Measurements from ENCODE around the gene DEFB132. TPM values are rescaled to one million over a fixed set of nuclear protein-coding genes. Genes with fewer than 3 reads are reported as not detected.
"Not testable (repeated sequence)": the region's sequence is repeated elsewhere in the genome, so short reads cannot be mapped to it uniquely, and the experiment has no call there.

DEFB132 gene
- total RNA-seq, 1 donor = not detected

DNA sequence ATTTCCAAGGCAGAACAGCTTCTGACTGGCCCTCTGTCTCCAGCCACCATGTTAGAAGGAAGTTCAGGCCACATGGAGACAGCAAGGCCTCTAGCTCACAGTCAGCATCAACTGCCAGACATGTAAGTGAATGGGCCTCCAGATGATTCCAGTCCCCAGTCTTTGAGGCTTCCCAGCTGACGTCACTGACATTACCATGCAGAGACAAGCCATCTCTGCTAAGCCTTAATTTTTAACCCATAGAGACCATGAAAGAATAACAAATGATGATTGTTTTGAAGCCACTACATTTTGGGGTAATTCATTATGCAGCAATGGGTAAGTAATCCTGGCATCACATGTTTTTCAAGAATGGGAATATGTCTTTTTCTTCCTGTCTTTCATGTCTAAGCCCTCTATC lies 41.7 kb upstream of the DEFB132 start:
- no peak overlapping the region for H3K27ac ChIP-seq (ENCODE audit: low read depth, low read length)
- no peak overlapping the region for H3K4me3 ChIP-seq (ENCODE audit: insufficient read depth, low read length)
- H3K79me2 ChIP-seq (ENCODE audit: insufficient read depth, low read length) = no peaks in the 10 kb centered on the region
- no peak for DNase-seq (ENCODE audit: insufficient read length, low spot score, missing footprints)
- H3K36me3 ChIP-seq (ENCODE audit: insufficient read depth, low read length) = no peaks in the 10 kb centered on the region
- H4K20me1 ChIP-seq (ENCODE audit: insufficient read depth, low read length) = no peaks in the 10 kb centered on the region
- H3K4me1 ChIP-seq (ENCODE audit: insufficient read depth, low read length) = no peaks in the 10 kb centered on the region
- no peak overlapping the region for H2AFZ ChIP-seq (ENCODE audit: low read length)
- no peak for TF ChIP-seq CTCF (IDR thresholded peaks at IDR 0.05; ENCODE audit: extremely low read depth, low read depth, low read length)
- H3K4me2 ChIP-seq (ENCODE audit: insufficient read depth, low read length) = no peak overlapping the region
- peaks cover 11% of the 10 kb centered on the region for H3K27me3 ChIP-seq (ENCODE audit: insufficient read depth, low read length)
- no peaks in the 10 kb centered on the region for H3K9me3 ChIP-seq (ENCODE audit: low read depth, low read length)

- Histone ChIP-seq H3K27ac (ENCODE audit: low read depth, low read length) (no peak overlapping the region), H3K36me3 (ENCODE audit: insufficient read depth, low read length) (no peaks in the 10 kb centered on the region), H3K4me1 (ENCODE audit: insufficient read depth, low read length) (no peaks in the 10 kb centered on the region), H3K27me3 (ENCODE audit: insufficient read depth, low read length) (peaks cover 3% of the 10 kb centered on the region), H2AFZ (ENCODE audit: low read length) (no peak overlapping the region), H3K4me2 (ENCODE audit: insufficient read depth, low read length) (no peak overlapping the region), H3K9me3 (ENCODE audit: low read depth, low read length) (no peaks in the 10 kb centered on the region), H4K20me1 (ENCODE audit: insufficient read depth, low read length) (no peaks in the 10 kb centered on the region), H3K4me3 (ENCODE audit: insufficient read depth, low read length) (no peak overlapping the region), H3K79me2 (ENCODE audit: insufficient read depth, low read length) (no peaks in the 10 kb centered on the region)
- no peak for DNase-seq (ENCODE audit: insufficient read length, low spot score, missing footprints)
- TF ChIP-seq CTCF (IDR thresholded peaks at IDR 0.05; ENCODE audit: extremely low read depth, low read depth, low read length) = no peak
Measured at GRCh38 chr20:217266-217665, 40.3 kb upstream of the DEFB132 start.

- DNase-seq (ENCODE audit: insufficient read length, low spot score, missing footprints) = peak; percentile 22
- no peak overlapping the region for H3K27ac ChIP-seq (ENCODE audit: low read depth, low read length)
- H3K9me3 ChIP-seq (ENCODE audit: low read depth, low read length) = no peaks in the 10 kb centered on the region
- no peaks in the 10 kb centered on the region for H3K4me1 ChIP-seq (ENCODE audit: insufficient read depth, low read length)
- peak; percentile 32 for TF ChIP-seq CTCF (IDR thresholded peaks at IDR 0.05; ENCODE audit: extremely low read depth, low read depth, low read length)
- no peak overlapping the region for H3K4me3 ChIP-seq (ENCODE audit: insufficient read depth, low read length)
- no peak overlapping the region for H2AFZ ChIP-seq (ENCODE audit: low read length)
- H3K4me2 ChIP-seq (ENCODE audit: insufficient read depth, low read length) = no peak overlapping the region
- H4K20me1 ChIP-seq (ENCODE audit: insufficient read depth, low read length) = no peaks in the 10 kb centered on the region
- no peaks in the 10 kb centered on the region for H3K27me3 ChIP-seq (ENCODE audit: insufficient read depth, low read length)
- no peaks in the 10 kb centered on the region for H3K36me3 ChIP-seq (ENCODE audit: insufficient read depth, low read length)
- no peaks in the 10 kb centered on the region for H3K79me2 ChIP-seq (ENCODE audit: insufficient read depth, low read length)
Measured at GRCh38 chr20:219290-220115, 38.0 kb upstream of the DEFB132 start.

- H3K27me3 ChIP-seq (ENCODE audit: insufficient read depth, low read length) = no peaks in the 10 kb centered on the region
- TF ChIP-seq CTCF (IDR thresholded peaks at IDR 0.05; ENCODE audit: extremely low read depth, low read depth, low read length) = no peak
- no peaks in the 10 kb centered on the region for H3K36me3 ChIP-seq (ENCODE audit: insufficient read depth, low read length)
- no peak overlapping the region for H3K4me3 ChIP-seq (ENCODE audit: insufficient read depth, low read length)
- no peaks in the 10 kb centered on the region for H3K4me1 ChIP-seq (ENCODE audit: insufficient read depth, low read length)
- H4K20me1 ChIP-seq (ENCODE audit: insufficient read depth, low read length) = no peaks in the 10 kb centered on the region
- no peak overlapping the region for H3K4me2 ChIP-seq (ENCODE audit: insufficient read depth, low read length)
- H3K79me2 ChIP-seq (ENCODE audit: insufficient read depth, low read length) = no peaks in the 10 kb centered on the region
- H3K9me3 ChIP-seq (ENCODE audit: low read depth, low read length) = no peaks in the 10 kb centered on the region
- H3K27ac ChIP-seq (ENCODE audit: low read depth, low read length) = no peak overlapping the region
- DNase-seq (ENCODE audit: insufficient read length, low spot score, missing footprints) = no peak
- H2AFZ ChIP-seq (ENCODE audit: low read length) = no peak overlapping the region
Measured at GRCh38 chr20:221258-221830, 36.2 kb upstream of the DEFB132 start.

- not testable (repeated sequence) for H3K27me3 ChIP-seq (ENCODE audit: insufficient read depth, low read length); H3K36me3 ChIP-seq (ENCODE audit: insufficient read depth, low read length); DNase-seq (ENCODE audit: insufficient read length, low spot score, missing footprints); H3K4me2 ChIP-seq (ENCODE audit: insufficient read depth, low read length); H3K9me3 ChIP-seq (ENCODE audit: low read depth, low read length); H4K20me1 ChIP-seq (ENCODE audit: insufficient read depth, low read length); H3K4me1 ChIP-seq (ENCODE audit: insufficient read depth, low read length); H2AFZ ChIP-seq (ENCODE audit: low read length); H3K27ac ChIP-seq (ENCODE audit: low read depth, low read length); H3K4me3 ChIP-seq (ENCODE audit: insufficient read depth, low read length); H3K79me2 ChIP-seq (ENCODE audit: insufficient read depth, low read length)
Measured at GRCh38 chr20:225879-226278, 31.6 kb upstream of the DEFB132 start.

All from osteoblast (primary cell).